ENCODE measurements around the gene RAB3IP.

GRCh38 chr12:69816082-69816481 is 77.4 kb downstream of the RAB3IP start:
- TF ChIP-seq, protein P1, sequence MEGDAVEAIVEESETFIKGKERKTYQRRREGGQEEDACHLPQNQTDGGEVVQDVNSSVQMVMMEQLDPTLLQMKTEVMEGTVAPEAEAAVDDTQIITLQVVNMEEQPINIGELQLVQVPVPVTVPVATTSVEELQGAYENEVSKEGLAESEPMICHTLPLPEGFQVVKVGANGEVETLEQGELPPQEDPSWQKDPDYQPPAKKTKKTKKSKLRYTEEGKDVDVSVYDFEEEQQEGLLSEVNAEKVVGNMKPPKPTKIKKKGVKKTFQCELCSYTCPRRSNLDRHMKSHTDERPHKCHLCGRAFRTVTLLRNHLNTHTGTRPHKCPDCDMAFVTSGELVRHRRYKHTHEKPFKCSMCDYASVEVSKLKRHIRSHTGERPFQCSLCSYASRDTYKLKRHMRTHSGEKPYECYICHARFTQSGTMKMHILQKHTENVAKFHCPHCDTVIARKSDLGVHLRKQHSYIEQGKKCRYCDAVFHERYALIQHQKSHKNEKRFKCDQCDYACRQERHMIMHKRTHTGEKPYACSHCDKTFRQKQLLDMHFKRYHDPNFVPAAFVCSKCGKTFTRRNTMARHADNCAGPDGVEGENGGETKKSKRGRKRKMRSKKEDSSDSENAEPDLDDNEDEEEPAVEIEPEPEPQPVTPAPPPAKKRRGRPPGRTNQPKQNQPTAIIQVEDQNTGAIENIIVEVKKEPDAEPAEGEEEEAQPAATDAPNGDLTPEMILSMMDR (IDR thresholded peaks at IDR 0.05): no peak
- no peak for TF ChIP-seq ZFX (IDR thresholded peaks at IDR 0.05; ENCODE audit: borderline replicate concordance)

Data from 22Rv1 (cell line).